GM12878 (cell line): ENCODE data around the gene RASGRP3. TPM values are rescaled to one million over a fixed set of nuclear protein-coding genes. Genes with fewer than 3 reads are reported as not detected.

Source experiments
- ATAC-seq: fragments of 200-7000 bp; cut with Tn5 transposase; 3 replicates; pipeline ENCODE4 v1.9.1; 2020; ENCODE audit warnings: mild to moderate bottlenecking, moderate library complexity
- BruUV-seq: library from RNA; stranded (reverse); fragments of 400-500 nt; replicated peaks from 2 replicates; lab custom pipeline; 2021; lab: Mats Ljungman, UMichigan
- CTCF ChIA-PET: fragments of 300-600 bp; sonication (Branson Sonifier 250); formaldehyde crosslinking; extraction: SDS; loops from one replicate; lab custom pipeline; 2021; ENCODE audit warnings: inconsistent platforms; lab: Yijun Ruan, JAX
- POLR2A ChIA-PET: fragments of 350-600 bp; formaldehyde crosslinking; extraction: SDS; loops from one replicate; lab custom pipeline; 2021; ENCODE audit warnings: inconsistent platforms; lab: Charles Lee
- RAD21 ChIA-PET: fragments of 300-600 bp; sonication (Branson Sonifier 250); formaldehyde crosslinking; loops from one replicate; lab custom pipeline; 2023; ENCODE audit warnings: antibody characterized with exemption; ENCODE audit not compliant: unreplicated experiment; lab: Charles Lee
- SMC1A ChIA-PET: fragments of 300-600 bp; sonication (Branson Sonifier 250); formaldehyde crosslinking; loops from one replicate; lab custom pipeline; 2023; ENCODE audit not compliant: unreplicated experiment, uncharacterized antibody; lab: Charles Lee
- DNase-seq: peaks from one replicate; pipeline ENCODE4 v3.0.0-alpha.2; 2011; ENCODE audit warnings: low read depth, low spot score
- FAIRE-seq: peaks from 3 replicates; lab custom pipeline; 2011; peaks lifted over from hg19 to GRCh38; lab: Jason Lieb, UNC
- H2AFZ ChIP-seq: 2 replicates; pipeline ENCODE4 v1.6.0; 2011; ENCODE audit warnings: low read depth, low read length, control low read depth; ENCODE audit not compliant: control insufficient read depth
- H3K27ac ChIP-seq: 2 replicates; pipeline ENCODE4 v1.5.1; 2011; ENCODE audit warnings: control low read depth; ENCODE audit not compliant: control insufficient read depth, insufficient read depth
- H3K27me3 ChIP-seq, 2 experiments: replicated peaks in 1 of 2; 2 replicates each; pipeline versions ENCODE4 v1.6.0 to v1.6.1; 2011; ENCODE audit warnings: low read length in 1 of 2; ENCODE audit not compliant: control insufficient read depth in 2 of 2, insufficient read depth in 2 of 2
- H3K36me3 ChIP-seq, 2 experiments: 2 replicates each; pipeline ENCODE4 v1.5.1; 2011; ENCODE audit warnings: low read length in 1 of 2; ENCODE audit not compliant: control insufficient read depth in 2 of 2, insufficient read depth in 2 of 2
- H3K4me1 ChIP-seq: 2 replicates; pipeline ENCODE4 v1.6.1; 2011; ENCODE audit warnings: mild to moderate bottlenecking, low read length, moderate library complexity, mixed read lengths; ENCODE audit not compliant: control insufficient read depth, insufficient read depth
- H3K4me2 ChIP-seq: 2 replicates; pipeline ENCODE4 v1.6.0; 2011; ENCODE audit warnings: control low read depth; ENCODE audit not compliant: control insufficient read depth, insufficient read depth
- H3K4me3 ChIP-seq: fragments of 200-600 bp; sonication (generic); 2 replicates; pipeline ENCODE4 v1.5.1; 2016
- H3K79me2 ChIP-seq: 2 replicates; pipeline ENCODE4 v1.6.0; 2011; ENCODE audit warnings: low read length; ENCODE audit not compliant: control insufficient read depth, insufficient read depth
- H3K9ac ChIP-seq: 2 replicates; pipeline ENCODE4 v1.8.0; 2011; ENCODE audit warnings: low read length, control low read depth, mixed read lengths; ENCODE audit not compliant: control insufficient read depth, insufficient read depth
- H3K9me3 ChIP-seq: replicated peaks from 3 replicates; pipeline ENCODE4 v1.5.1; 2011; ENCODE audit warnings: mild to moderate bottlenecking, low read length; ENCODE audit not compliant: control insufficient read depth, insufficient read depth
- H4K20me1 ChIP-seq: 2 replicates; pipeline ENCODE4 v1.6.0; 2011; ENCODE audit not compliant: control insufficient read depth, insufficient read depth
- ATF7 ChIP-seq: fragments of 450-650 bp; IDR thresholded peaks from 2 replicates; pipeline ENCODE4 v1.6.1; 2016; ENCODE audit warnings: low read depth, mild to moderate bottlenecking
- JUND ChIP-seq: IDR thresholded peaks from 2 replicates; pipeline ENCODE4 v1.6.1; 2012; ENCODE audit warnings: low read depth, mild to moderate bottlenecking, low read length, improper control_type of control experiment, moderate library complexity
- LARP7 ChIP-seq: fragments of 450-650 bp; IDR thresholded peaks from 2 replicates; pipeline ENCODE4 v1.6.1; 2017; ENCODE audit warnings: mild to moderate bottlenecking
- MXI1 ChIP-seq: fragments of 150-350 bp; IDR thresholded peaks from 2 replicates; pipeline ENCODE4 v1.6.1; 2011; ENCODE audit warnings: low read depth, mild to moderate bottlenecking, inconsistent platforms, low read length, improper control_type of control experiment
- NFIC ChIP-seq: IDR thresholded peaks from 2 replicates; pipeline ENCODE4 v1.6.1; 2012; ENCODE audit warnings: low read depth, mild to moderate bottlenecking, inconsistent platforms, low read length, moderate library complexity
- NFYA ChIP-seq: IDR thresholded peaks from 2 replicates; pipeline ENCODE4 v1.6.1; 2011; ENCODE audit warnings: low read depth, mild to moderate bottlenecking, low read length, improper control_type of control experiment, borderline replicate concordance
- NR2C2 ChIP-seq: IDR thresholded peaks from 2 replicates; pipeline ENCODE4 v1.6.1; 2011; ENCODE audit warnings: borderline replicate concordance, low read depth; ENCODE audit not compliant: control insufficient read depth, insufficient read length
- POLR2A ChIP-seq: IDR thresholded peaks from 2 replicates; pipeline ENCODE4 v1.6.1; 2011; ENCODE audit warnings: low read depth, mild to moderate bottlenecking, low read length
- POU2F2 ChIP-seq: IDR thresholded peaks from 3 replicates; pipeline ENCODE4 v1.6.1; 2011; ENCODE audit warnings: low read depth, mild to moderate bottlenecking, low read length, borderline replicate concordance
- RAD21 ChIP-seq: IDR thresholded peaks from 2 replicates; pipeline ENCODE4 v1.6.1; 2011; ENCODE audit warnings: mild to moderate bottlenecking, low read depth, low read length, moderate library complexity; ENCODE audit not compliant: insufficient read depth
- RB1 ChIP-seq: fragments of 450-650 bp; formaldehyde crosslinking; IDR thresholded peaks from 2 replicates; pipeline ENCODE4 v1.6.1; 2017; ENCODE audit warnings: mild to moderate bottlenecking, borderline replicate concordance
- RBBP5 ChIP-seq: fragments of 200-600 bp; sonication (generic); conservative IDR thresholded peaks from 2 replicates; pipeline ENCODE4 v1.6.1; 2016
- TAF1 ChIP-seq: IDR thresholded peaks from 2 replicates; pipeline ENCODE4 v1.6.1; 2011; ENCODE audit warnings: mild to moderate bottlenecking, low read depth, low read length, borderline replicate concordance
- ZNF24 ChIP-seq: fragments of 450-650 bp; IDR thresholded peaks from 2 replicates; pipeline ENCODE4 v1.6.1; 2017; ENCODE audit warnings: antibody characterized with exemption, mild to moderate bottlenecking
- WGBS: methylation state at CpG from one replicate; pipeline ENCODE4 v1.1.6; 2016; ENCODE audit warnings: low lambda C conversion rate; ENCODE audit not compliant: insufficient replicate concordance, insufficient coverage; ENCODE audit errors: missing lambda C conversion rate; 5-methylcytosine and 5-hydroxymethylcytosine counted together
- in situ Hi-C: fragments of 300-500 bp; cut with MboI; formaldehyde crosslinking; loops from 9 replicates; pipeline ENCODE4 v1.14.3; 2018; ENCODE audit warnings: mixed read lengths
- intact Hi-C: fragments of 100-400 bp; cut with micrococcal nuclease; formaldehyde crosslinking; loops from one replicate; pipeline ENCODE4 v1.14.2; 2022; ENCODE audit not compliant: unreplicated experiment
- polyA plus RNA-seq, 11 experiments: library from polyadenylated mRNA; depleted of rRNA in 4 of 11; unstranded in 6 of 11; stranded (reverse) in 5 of 11; fragments of >200 nt; fragmentation: Nextera tagmentation in 4 of 11; fragmentation: Illumina TruSeq in 1 of 11; extraction: Ambion mirVana in 4 of 11; extraction: Trizol in 1 of 11; gene quantifications; 1 replicate in 1 of 11; 2 replicates in 10 of 11; pipeline versions ENCODE4 v1.2.1 to v1.2.3, GENCODE V29; 2011 to 2016; ENCODE audit warnings: inconsistent platforms in 2 of 11, missing spikeins in 2 of 11, low read depth in 1 of 11
- total RNA-seq, 4 experiments: library from RNA; depleted of rRNA in 3 of 4; stranded (reverse); fragments of >200 nt in 3 of 4; fragmentation: Illumina TruSeq in 1 of 4; extraction: Trizol in 1 of 4; gene quantifications; 2 replicates each; pipeline versions ENCODE4 v1.2.1 to v1.2.3, GENCODE V29; 2013 to 2021
- TF ChIP-seq, protein P1 (sequence below): fragments of 450-650 bp; formaldehyde crosslinking; IDR thresholded peaks from 2 replicates; pipeline ENCODE4 v1.4.0; 2020; ENCODE audit warnings: mild to moderate bottlenecking, moderate library complexity
- TF ChIP-seq, protein P2 (sequence below): fragments of 450-650 bp; IDR thresholded peaks from 2 replicates; pipeline ENCODE4 v1.6.1; 2016; ENCODE audit warnings: mild to moderate bottlenecking
- TF ChIP-seq, protein P3 (sequence below): fragments of 450-650 bp; IDR thresholded peaks from 2 replicates; pipeline ENCODE4 v1.6.1; 2017; ENCODE audit warnings: mild to moderate bottlenecking
- TF ChIP-seq, protein P4 (sequence below): IDR thresholded peaks from 2 replicates; pipeline ENCODE4 v1.6.1; 2011; ENCODE audit warnings: borderline replicate concordance, low read depth, mild to moderate bottlenecking, moderate library complexity, mixed read lengths, low read length; ENCODE audit not compliant: insufficient read depth; ENCODE audit errors: extremely low read length

RASGRP3 gene
- total and polyA plus RNA-seq, 10 of the 15 experiments (the other 5 are each of a cell fraction or from before 2014, with no cell fraction given) = 31.6 to 106 (median 64.7) TPM

DNA sequence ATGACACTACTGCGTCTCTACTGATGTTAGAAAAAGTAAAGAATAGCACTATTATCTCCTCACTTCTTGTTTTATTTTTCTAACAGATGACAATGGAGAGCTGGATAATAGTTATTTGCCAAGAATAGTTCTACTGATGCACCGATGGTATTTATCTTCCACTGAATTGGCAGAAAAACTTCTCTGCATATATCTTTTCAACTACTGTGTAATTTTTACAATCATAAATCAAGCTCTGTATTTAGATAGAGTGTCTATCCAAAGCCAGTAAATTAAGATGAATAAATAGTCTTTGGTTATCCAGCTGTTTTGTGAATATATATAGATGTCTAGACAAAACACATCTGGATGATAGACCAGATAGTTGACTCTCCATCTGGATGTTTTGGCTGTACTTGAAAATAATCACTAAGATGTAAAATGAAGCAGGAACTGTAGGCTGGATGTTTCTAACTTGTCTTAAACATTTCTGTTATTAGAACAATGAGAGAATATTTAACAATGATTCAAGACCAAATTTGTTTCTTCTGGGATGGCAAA, 40.1 kb downstream of the RASGRP3 start:
- RAD21 ChIA-PET = interaction anchor here (1.3 kb wide), 1 partner anchor 41 kb away, joined by 3 read pairs; the partner anchor contains the start of gene RASGRP3
- WGBS = 98% methylated on average over 2 of the region's 2 CpGs
- intact Hi-C loops = no loop called here
- H3K27ac ChIP-seq = no peak overlapping the region
- peaks cover 13 to 57% of the 10 kb centered on the region in 2 experiments for H3K36me3 ChIP-seq
- no peak overlapping the region for H3K9ac ChIP-seq
- H3K9me3 ChIP-seq = no peaks in the 10 kb centered on the region
- BruUV-seq = no TSS peak
- no peak overlapping the region for H3K4me2 ChIP-seq
- no peaks in the 10 kb centered on the region for H3K27me3 ChIP-seq
- SMC1A ChIA-PET = no interaction called here
- ATAC-seq (no peak), FAIRE-seq (no peak), DNase-seq (no peak)
- POLR2A ChIA-PET = no interaction called here
- CTCF ChIA-PET = no interaction called here
- no peaks in the 10 kb centered on the region for H3K4me1 ChIP-seq
- H2AFZ ChIP-seq = no peak overlapping the region
- no peak overlapping the region for H3K4me3 ChIP-seq
- peaks cover 2% of the 10 kb centered on the region; the same call in 1 of the 2 replicates for H3K79me2 ChIP-seq
- in situ Hi-C loops = no loop called here
- no peaks in the 10 kb centered on the region for H4K20me1 ChIP-seq
- no peak for TF ChIP-seq ZNF24
- TF ChIP-seq, protein P1, sequence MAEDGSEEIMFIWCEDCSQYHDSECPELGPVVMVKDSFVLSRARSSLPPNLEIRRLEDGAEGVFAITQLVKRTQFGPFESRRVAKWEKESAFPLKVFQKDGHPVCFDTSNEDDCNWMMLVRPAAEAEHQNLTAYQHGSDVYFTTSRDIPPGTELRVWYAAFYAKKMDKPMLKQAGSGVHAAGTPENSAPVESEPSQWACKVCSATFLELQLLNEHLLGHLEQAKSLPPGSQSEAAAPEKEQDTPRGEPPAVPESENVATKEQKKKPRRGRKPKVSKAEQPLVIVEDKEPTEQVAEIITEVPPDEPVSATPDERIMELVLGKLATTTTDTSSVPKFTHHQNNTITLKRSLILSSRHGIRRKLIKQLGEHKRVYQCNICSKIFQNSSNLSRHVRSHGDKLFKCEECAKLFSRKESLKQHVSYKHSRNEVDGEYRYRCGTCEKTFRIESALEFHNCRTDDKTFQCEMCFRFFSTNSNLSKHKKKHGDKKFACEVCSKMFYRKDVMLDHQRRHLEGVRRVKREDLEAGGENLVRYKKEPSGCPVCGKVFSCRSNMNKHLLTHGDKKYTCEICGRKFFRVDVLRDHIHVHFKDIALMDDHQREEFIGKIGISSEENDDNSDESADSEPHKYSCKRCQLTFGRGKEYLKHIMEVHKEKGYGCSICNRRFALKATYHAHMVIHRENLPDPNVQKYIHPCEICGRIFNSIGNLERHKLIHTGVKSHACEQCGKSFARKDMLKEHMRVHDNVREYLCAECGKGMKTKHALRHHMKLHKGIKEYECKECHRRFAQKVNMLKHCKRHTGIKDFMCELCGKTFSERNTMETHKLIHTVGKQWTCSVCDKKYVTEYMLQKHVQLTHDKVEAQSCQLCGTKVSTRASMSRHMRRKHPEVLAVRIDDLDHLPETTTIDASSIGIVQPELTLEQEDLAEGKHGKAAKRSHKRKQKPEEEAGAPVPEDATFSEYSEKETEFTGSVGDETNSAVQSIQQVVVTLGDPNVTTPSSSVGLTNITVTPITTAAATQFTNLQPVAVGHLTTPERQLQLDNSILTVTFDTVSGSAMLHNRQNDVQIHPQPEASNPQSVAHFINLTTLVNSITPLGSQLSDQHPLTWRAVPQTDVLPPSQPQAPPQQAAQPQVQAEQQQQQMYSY = no peak
- TF ChIP-seq RB1 = no peak
- TF ChIP-seq JUND = no peak
- TF ChIP-seq NFYA = no peak
- TF ChIP-seq NFIC = no peak
- TF ChIP-seq MXI1 = no peak
- TF ChIP-seq TAF1 = no peak
- TF ChIP-seq RBBP5 = no peak
- TF ChIP-seq, protein P2, sequence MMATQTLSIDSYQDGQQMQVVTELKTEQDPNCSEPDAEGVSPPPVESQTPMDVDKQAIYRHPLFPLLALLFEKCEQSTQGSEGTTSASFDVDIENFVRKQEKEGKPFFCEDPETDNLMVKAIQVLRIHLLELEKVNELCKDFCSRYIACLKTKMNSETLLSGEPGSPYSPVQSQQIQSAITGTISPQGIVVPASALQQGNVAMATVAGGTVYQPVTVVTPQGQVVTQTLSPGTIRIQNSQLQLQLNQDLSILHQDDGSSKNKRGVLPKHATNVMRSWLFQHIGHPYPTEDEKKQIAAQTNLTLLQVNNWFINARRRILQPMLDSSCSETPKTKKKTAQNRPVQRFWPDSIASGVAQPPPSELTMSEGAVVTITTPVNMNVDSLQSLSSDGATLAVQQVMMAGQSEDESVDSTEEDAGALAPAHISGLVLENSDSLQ = no peak
- TF ChIP-seq ATF7 = no peak
- no peak for TF ChIP-seq POU2F2
- TF ChIP-seq LARP7 = no peak
- TF ChIP-seq, protein P3, sequence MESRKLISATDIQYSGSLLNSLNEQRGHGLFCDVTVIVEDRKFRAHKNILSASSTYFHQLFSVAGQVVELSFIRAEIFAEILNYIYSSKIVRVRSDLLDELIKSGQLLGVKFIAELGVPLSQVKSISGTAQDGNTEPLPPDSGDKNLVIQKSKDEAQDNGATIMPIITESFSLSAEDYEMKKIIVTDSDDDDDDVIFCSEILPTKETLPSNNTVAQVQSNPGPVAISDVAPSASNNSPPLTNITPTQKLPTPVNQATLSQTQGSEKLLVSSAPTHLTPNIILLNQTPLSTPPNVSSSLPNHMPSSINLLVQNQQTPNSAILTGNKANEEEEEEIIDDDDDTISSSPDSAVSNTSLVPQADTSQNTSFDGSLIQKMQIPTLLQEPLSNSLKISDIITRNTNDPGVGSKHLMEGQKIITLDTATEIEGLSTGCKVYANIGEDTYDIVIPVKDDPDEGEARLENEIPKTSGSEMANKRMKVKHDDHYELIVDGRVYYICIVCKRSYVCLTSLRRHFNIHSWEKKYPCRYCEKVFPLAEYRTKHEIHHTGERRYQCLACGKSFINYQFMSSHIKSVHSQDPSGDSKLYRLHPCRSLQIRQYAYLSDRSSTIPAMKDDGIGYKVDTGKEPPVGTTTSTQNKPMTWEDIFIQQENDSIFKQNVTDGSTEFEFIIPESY = no peak
- TF ChIP-seq, protein P4, sequence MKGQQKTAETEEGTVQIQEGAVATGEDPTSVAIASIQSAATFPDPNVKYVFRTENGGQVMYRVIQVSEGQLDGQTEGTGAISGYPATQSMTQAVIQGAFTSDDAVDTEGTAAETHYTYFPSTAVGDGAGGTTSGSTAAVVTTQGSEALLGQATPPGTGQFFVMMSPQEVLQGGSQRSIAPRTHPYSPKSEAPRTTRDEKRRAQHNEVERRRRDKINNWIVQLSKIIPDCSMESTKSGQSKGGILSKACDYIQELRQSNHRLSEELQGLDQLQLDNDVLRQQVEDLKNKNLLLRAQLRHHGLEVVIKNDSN = no peak
- TF ChIP-seq RAD21 = no peak
- no peak for TF ChIP-seq NR2C2
- TF ChIP-seq POLR2A = no peak
